Dendritic cell treated with granulocyte-macrophage colony-stimulating factor and Interleukin-4, amounts not matched to agents 40 ng/mL and 50 ng/mL, for 4 days (primary cell): Measurements from ENCODE around the gene CHAF1A.

Experiments
- H3K27ac Mint-ChIP-seq: one replicate; pipeline ENCODE4 v1.8.0; 2022; ENCODE audit warnings: mild to moderate bottlenecking, mixed read lengths
- H3K27me3 Mint-ChIP-seq: one replicate; pipeline ENCODE4 v1.8.0; 2022; ENCODE audit warnings: mild to moderate bottlenecking, mixed read lengths
- H3K36me3 Mint-ChIP-seq: one replicate; pipeline ENCODE4 v1.8.0; 2022; ENCODE audit warnings: low read depth, mixed read lengths
- H3K4me1 Mint-ChIP-seq: one replicate; pipeline ENCODE4 v1.8.0; 2022; ENCODE audit warnings: low read depth, mixed read lengths
- H3K4me3 Mint-ChIP-seq: one replicate; pipeline ENCODE4 v1.8.0; 2022; ENCODE audit warnings: mild to moderate bottlenecking, moderate library complexity, mixed read lengths
- H3K9me3 Mint-ChIP-seq: one replicate; pipeline ENCODE4 v1.8.0; 2022; ENCODE audit warnings: mixed read lengths
- intact Hi-C: fragments of 100-400 bp; cut with micrococcal nuclease; formaldehyde crosslinking; loops from one replicate; pipeline ENCODE4 v1.15.0; 2022

CHAF1A gene

DNA sequence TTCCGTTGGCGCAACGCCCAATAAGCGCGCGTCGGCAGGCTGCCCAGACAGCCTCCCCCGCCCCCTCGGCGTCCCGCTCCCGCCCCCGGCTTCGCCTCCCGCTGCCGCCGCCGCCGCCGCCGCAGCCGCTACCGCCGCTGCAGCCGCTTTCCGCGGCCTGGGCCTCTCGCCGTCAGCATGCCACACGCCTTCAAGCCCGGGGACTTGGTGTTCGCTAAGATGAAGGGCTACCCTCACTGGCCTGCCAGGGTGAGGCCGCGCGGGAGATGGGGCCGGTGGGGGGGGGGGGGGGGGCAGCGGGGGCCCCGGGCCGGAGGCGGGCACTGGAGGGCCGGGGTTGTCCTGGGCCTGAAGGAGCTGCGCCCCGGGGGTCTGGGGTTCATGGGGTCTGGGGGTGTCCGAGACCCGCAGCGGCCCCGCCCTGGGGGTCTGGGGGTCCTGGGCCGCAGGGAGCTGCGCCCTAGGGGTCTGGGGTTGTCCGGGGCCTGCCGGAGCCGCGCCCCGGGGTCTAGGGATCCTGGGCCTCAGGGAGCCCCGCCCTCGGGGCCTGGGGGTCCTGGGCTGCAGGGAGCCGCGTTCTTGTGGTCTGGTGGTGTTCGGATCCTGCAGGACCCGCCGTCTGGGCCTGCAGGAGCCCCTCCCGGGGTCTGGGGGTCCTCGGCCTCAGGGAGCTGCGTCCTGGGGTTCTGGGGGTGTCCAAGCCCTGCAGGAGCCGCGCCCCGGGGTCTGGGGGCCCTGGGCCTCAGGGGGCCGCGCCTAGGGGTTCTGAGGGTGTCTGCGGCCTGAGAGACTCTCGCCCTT, 69.9 kb downstream of the CHAF1A start, which contains the start of gene HDGFL2:
Gene HDGFL2 (plus strand): TSS at position 124 of the 801 bp plus-strand sequence. CDS start 54 bp downstream, at position 178.
- peak within 1 kb of the TSS; percentile 74 for H3K4me3 Mint-ChIP-seq
- peaks cover 33% of the 10 kb centered on the region for H3K4me1 Mint-ChIP-seq
- H3K27ac Mint-ChIP-seq: peak within 1 kb of the TSS; percentile 64
- intact Hi-C loops: loop anchor here (1.0 to 5.0 kb wide), 3 partner anchors 15 to 225 kb away; partner anchors contain the start of genes CHAF1A, SH3GL1, UBXN6 and YJU2
- H3K36me3 Mint-ChIP-seq: peaks cover 26% of the 10 kb centered on the region
- H3K27me3 Mint-ChIP-seq: no peaks in the 10 kb centered on the region
- H3K9me3 Mint-ChIP-seq: no peaks in the 10 kb centered on the region

DNA sequence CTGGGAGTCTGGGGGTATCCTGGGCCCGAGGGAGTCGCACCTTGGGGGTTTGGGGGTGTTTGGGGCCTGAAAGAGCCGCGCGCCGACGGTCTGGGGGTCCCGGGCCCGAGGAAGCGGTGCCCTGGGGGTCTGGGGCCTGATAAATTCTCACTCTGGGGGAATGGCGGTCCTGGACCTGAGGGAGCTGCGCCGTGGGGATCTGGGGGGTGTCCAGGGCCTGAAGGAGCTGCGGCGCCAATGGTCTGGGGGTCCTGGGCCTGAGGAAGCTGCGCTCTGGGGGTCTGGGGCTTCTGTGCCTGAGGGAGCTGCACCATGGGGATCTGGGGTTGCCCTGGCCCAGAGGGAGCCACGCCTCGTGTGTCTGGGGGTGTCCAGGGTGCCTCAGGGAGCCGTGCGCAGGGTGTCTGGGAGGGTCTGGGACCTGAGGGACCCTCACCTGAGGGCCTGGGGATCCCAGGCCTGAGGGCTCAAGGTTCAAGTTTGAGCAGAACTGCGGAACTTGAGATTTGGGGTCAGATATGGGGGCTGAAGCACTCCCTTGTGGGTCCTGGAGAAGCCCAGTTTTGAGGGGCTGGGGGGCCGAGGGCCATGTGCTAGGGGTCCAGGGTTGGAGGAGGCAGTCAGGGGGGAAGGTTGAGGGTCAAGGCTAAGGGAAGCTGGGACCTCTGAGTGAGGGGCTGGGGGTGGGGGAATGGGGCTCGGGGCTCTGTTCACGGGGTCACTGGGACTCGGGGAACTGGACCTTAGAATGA, 70.7 kb downstream of the CHAF1A start:
- intact Hi-C loops: loop anchor here (5.0 kb wide), 2 partner anchors 71 to 226 kb away; partner anchors contain the start of genes CHAF1A, SH3GL1 and YJU2
- Mint-ChIP-seq H3K4me3 (peak overlapping the region; percentile 74), H3K27me3 (no peaks in the 10 kb centered on the region)

DNA sequence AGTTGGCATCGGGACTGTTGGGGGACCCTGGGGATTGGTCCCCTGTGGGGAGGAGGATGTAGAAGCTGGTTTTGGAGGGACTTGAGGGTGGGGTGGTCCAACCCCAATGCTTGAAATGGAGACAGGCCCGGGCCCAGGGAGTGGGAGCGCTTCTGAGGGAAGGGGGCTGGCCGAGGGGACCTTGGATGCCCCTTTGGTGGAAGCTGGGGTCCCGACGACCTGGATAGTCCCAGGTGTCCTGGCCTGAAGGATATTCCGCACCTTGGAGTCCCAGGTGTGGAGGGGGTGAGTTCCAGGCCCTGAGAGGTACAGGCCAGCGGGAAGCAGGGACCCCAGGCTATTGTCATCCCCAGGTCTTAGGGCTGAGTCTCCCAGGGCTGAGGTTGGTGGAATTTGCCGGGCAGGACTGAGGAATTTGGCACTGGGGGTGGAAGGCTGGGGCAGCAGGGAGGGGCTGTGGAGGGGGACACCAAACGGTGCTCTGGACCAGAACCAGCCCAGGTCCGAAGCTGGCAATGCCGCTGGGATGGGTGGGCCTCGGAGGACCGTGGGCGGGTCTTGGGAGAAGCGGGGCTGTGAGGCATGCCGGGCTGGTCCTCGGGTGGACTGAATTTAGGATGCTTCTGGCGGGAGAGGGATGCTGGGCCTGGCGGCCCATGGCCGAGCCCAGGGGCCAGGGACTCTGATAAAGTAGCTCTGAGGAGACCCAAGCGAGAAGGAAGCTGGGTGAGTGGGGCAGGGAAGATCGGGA, 71.5 kb downstream of the CHAF1A start:
- H3K4me3 Mint-ChIP-seq: peak overlapping the region; percentile 74
- H3K36me3 Mint-ChIP-seq: peaks cover 41% of the 10 kb centered on the region
- no peaks in the 10 kb centered on the region for H3K27me3 Mint-ChIP-seq
- H3K27ac Mint-ChIP-seq: peak overlapping the region; percentile 64
- H3K9me3 Mint-ChIP-seq: no peaks in the 10 kb centered on the region
- peaks cover 33% of the 10 kb centered on the region for H3K4me1 Mint-ChIP-seq
- intact Hi-C loops: loop anchor here (5.0 kb wide), 2 partner anchors 72 to 227 kb away; partner anchors contain the start of genes CHAF1A, SH3GL1 and YJU2

More for the DNA sequence above, 70.7 kb downstream of the CHAF1A start:
- H3K36me3 Mint-ChIP-seq: peaks cover 34% of the 10 kb centered on the region
- peak overlapping the region; percentile 64 for H3K27ac Mint-ChIP-seq
- H3K4me1 Mint-ChIP-seq: peaks cover 33% of the 10 kb centered on the region
- no peaks in the 10 kb centered on the region for H3K9me3 Mint-ChIP-seq

DNA sequence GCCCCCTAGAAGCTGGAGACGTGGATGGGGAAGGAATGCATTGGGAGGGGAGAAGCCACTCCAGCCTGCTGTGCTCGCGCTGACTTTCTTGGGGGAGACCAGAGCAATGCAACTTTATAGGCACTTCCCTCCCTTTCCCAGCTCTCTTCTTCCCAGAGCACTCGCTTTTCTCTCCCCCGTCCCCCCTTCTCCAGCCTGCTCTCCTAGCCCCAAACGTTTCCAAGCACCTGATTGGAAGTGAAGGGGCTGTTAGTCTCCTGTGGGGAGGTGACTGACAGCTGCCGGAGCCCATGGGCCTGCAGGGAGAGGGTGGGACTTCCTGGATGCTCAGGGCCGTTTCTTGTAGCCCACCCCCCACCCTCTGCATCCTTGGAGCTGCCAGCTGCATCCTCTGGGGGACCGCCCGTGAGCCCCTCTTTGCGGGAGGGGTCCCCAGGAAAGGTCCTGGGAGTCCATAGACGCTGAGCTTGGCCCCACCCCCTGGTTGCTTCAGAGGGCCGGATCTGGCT, 72.1 kb downstream of the CHAF1A start:
- H3K4me1 Mint-ChIP-seq: peaks cover 33% of the 10 kb centered on the region
- no peaks in the 10 kb centered on the region for H3K9me3 Mint-ChIP-seq
- intact Hi-C loops: loop anchor here (5.0 kb wide), 2 partner anchors 72 to 227 kb away; partner anchors contain the start of genes CHAF1A, SH3GL1 and YJU2
- peaks cover 48% of the 10 kb centered on the region for H3K36me3 Mint-ChIP-seq
- peak overlapping the region; percentile 74 for H3K4me3 Mint-ChIP-seq
- H3K27me3 Mint-ChIP-seq: no peaks in the 10 kb centered on the region
- no peak overlapping the region for H3K27ac Mint-ChIP-seq

DNA sequence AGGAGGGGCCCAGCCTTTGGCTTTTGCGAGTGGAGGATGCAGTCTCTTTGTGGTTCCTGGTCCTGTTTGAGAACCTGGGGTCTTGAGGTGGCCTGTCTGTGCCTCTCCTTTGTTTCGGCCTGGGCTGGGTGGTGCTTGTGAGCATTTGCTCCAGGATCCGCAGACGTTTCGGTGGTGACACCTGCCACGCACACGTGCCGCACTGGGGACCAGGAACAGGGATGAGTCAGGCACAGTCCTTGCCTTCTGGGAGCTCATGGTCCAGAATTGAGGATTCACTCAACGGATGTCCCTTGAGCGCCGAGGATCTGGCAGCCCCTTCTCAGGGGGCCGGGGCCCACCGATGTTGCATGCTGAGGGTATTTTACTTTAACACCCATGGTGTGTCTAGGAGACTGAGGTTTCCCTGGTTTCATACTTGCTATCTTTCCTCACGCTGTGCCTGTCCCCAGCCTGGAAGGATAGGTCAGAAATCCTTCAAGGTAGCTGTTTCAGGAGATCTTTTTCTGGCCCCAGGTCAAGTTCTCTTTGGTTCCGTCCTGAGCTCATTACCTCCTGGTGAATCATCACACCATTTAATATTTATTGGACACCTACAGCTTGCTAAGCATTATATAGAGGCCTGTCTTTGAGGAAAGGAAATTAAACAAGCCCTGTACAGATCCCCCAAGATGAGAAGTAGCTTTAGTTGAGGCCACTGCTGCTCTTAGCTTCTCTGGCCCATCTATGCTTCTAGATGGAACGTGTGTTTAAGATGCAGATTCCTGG, 74.8 kb downstream of the CHAF1A start:
- H3K36me3 Mint-ChIP-seq: peaks cover 73% of the 10 kb centered on the region
- H3K4me3 Mint-ChIP-seq: no peak overlapping the region
- peaks cover 25% of the 10 kb centered on the region for H3K4me1 Mint-ChIP-seq
- H3K27me3 Mint-ChIP-seq: no peaks in the 10 kb centered on the region
- no peak overlapping the region for H3K27ac Mint-ChIP-seq
- H3K9me3 Mint-ChIP-seq: no peaks in the 10 kb centered on the region
- intact Hi-C loops: no loop called here

DNA sequence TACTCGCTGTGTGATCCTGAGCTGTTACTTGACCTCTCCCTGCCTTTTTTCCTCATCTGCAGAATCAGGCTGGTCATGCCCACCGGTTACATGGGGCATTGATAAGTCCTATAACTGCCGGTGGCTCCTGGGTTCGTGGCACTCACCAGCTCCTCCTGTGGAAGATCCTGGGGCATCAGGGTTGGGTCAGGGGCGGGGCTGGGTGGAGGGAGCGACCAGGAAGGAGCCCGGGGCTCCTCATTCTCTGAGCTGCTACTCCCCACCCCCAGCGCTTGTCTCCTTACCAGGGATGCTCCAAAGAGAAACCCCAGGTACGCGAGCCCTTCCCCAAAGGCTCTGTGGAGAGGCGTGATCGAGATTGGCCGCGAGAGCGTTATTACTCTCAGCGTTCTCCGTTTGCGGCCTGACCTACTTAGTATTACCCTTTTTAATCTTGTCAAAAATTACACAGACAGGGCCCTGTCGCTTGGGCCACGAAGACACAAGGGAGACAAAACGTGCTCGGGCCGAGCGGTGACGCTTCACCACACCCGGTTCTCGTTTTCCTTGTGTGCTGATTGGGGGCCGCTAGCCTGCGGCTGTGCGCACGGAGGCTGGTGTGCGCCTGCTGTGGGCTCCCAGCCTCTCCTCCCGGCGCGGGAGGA, 80.4 kb downstream of the CHAF1A start:
- no peak overlapping the region for H3K4me3 Mint-ChIP-seq
- no peaks in the 10 kb centered on the region for H3K9me3 Mint-ChIP-seq
- H3K36me3 Mint-ChIP-seq: peaks cover 90% of the 10 kb centered on the region
- no peak overlapping the region for H3K27ac Mint-ChIP-seq
- intact Hi-C loops: no loop called here
- H3K4me1 Mint-ChIP-seq: no peaks in the 10 kb centered on the region
- no peaks in the 10 kb centered on the region for H3K27me3 Mint-ChIP-seq

DNA sequence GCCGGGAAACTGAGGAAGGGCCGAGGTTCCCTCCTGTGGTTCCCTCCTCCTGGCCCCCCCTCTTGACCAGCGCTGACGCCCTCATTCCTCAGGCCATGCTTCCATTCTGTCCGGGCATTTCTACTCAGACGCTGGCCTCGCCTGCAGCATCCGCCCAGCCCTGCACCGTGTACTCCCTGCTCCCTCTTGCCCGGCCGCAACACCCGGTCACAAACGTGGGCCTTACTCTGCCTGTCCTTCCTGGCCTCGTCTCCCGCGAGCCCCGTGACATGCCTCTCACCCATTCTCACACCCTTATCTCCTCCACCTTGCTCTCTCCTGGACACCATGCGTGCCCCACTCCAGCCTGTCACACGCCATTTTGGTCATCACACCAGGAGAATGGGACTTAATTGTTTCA, 80.9 kb downstream of the CHAF1A start:
- Mint-ChIP-seq H3K27ac (no peak overlapping the region), H3K27me3 (no peaks in the 10 kb centered on the region), H3K9me3 (no peaks in the 10 kb centered on the region), H3K36me3 (peaks cover 85% of the 10 kb centered on the region), H3K4me1 (no peaks in the 10 kb centered on the region), H3K4me3 (no peak overlapping the region)
- intact Hi-C loops: no loop called here

DNA sequence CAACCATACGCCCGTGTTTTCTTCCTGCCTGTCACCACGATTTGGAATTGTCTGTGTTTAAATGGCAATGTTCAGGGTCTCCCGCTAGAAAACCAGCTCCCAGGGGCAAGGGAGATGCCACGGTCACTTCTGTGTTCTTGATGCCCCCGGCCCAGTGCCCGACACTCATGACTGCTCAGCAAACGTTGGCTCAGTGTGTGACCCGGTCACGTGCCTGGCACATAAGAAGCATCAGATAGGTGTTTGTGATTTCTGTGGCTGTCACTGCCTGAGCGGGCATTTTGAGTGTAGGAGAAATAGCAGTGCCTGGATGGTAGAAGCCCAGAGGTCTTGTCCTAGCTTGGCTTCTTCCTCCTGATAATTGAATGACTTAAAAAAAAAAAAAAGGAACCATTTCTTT, 85.1 kb downstream of the CHAF1A start:
- Mint-ChIP-seq H3K4me1 (no peaks in the 10 kb centered on the region), H3K9me3 (no peaks in the 10 kb centered on the region), H3K4me3 (no peak overlapping the region), H3K36me3 (peaks cover 44% of the 10 kb centered on the region), H3K27ac (no peak overlapping the region), H3K27me3 (no peaks in the 10 kb centered on the region)
- intact Hi-C loops: no loop called here

DNA sequence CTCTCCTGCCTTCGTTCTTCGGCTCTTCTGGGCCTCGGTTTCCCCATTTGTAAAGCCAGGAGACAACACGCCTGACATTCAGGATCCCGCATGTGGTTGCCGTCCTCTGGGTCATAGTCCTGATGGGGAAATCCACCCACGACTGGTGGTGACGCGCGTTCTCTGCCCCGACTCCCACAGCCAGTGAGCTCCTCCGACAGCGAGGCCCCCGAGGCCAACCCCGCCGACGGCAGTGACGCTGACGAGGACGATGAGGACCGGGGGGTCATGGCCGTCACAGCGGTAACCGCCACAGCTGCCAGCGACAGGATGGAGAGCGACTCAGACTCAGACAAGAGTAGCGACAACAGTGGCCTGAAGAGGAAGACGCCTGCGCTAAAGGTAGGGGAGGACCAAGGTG, 86.1 kb downstream of the CHAF1A start:
- Mint-ChIP-seq H3K4me1 (no peaks in the 10 kb centered on the region), H3K4me3 (no peak overlapping the region), H3K27me3 (no peaks in the 10 kb centered on the region), H3K36me3 (peaks cover 35% of the 10 kb centered on the region), H3K27ac (no peak overlapping the region), H3K9me3 (no peaks in the 10 kb centered on the region)
- intact Hi-C loops: no loop called here

DNA sequence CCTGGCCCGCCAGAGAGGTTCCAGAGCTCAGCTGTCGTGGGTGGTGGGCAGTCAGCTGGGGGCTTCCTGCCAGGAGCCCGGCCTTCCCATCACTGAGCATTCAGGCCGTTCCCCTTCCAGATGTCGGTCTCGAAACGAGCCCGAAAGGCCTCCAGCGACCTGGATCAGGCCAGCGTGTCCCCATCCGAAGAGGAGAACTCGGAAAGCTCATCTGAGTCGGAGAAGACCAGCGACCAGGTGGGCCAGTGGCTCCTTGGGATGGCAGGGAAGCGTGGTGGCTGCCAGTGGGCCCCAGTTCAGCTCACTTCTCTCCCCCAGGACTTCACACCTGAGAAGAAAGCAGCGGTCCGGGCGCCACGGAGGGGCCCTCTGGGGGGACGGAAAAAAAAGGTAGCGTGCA, 89.0 kb downstream of the CHAF1A start:
- Mint-ChIP-seq H3K4me3 (no peak overlapping the region), H3K9me3 (no peaks in the 10 kb centered on the region), H3K36me3 (peaks cover 12% of the 10 kb centered on the region), H3K27me3 (no peaks in the 10 kb centered on the region), H3K27ac (no peak overlapping the region), H3K4me1 (no peaks in the 10 kb centered on the region)
- intact Hi-C loops: no loop called here

DNA sequence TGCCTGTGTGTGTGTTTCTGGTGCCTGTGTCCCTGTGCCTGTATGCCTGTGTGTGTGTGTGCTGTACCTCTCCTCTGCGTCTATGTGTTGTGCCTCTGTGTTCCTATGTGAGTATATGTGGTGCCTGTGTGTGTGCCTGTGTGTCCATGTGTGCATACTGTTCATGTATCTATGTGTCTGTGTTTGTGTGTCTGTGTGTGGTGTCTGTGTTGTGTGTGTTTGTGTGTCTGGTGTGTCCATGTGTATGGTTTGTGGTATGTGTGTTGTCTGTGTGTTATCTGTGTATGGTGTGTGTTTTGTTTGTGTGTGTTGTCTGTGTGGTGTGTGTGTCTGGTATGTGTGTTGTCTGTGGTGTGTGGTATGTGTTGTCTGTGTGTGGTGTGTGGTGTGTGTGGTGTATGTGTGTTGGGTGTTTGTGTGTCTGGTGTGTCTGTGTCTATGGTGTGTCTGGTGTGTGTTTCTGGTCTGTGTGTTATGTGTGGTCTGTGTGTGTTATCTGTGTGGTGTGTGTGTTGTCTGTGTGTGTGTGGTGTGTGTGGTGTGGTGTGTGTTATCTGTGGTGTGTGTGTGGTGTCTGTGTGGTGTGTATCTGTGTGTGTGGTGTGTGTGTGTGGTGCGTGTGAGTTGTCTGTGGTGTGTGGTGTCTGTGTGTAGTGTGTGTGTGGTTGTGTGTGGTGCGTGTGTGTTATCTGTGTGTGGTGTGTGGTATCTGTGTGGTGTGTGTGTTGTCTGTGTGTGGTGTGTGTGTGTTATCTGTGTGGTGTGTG, 90.1 kb downstream of the CHAF1A start:
- intact Hi-C loops: no loop called here
- H3K36me3 Mint-ChIP-seq: peaks cover under 1% of the 10 kb centered on the region
- H3K27me3 Mint-ChIP-seq: no peaks in the 10 kb centered on the region
- H3K9me3 Mint-ChIP-seq: no peaks in the 10 kb centered on the region
- H3K4me1 Mint-ChIP-seq: no peaks in the 10 kb centered on the region
- H3K4me3 Mint-ChIP-seq: no peak overlapping the region
- H3K27ac Mint-ChIP-seq: no peak overlapping the region
